Subcutaneous abdominal adipose tissue (tissue), 5 donors: ENCODE results near the gene MAGI1.

Source experiments
- H3K27ac ChIP-seq: one replicate; pipeline ENCODE4 v1.7.0; 2013; ENCODE audit warnings: low read depth, mild to moderate bottlenecking, inconsistent platforms, low read length, moderate library complexity
- H3K27me3 ChIP-seq, 5 donors: one replicate each; pipeline ENCODE4 v1.7.0; 2013; ENCODE audit warnings: low read length in 5 of 5, inconsistent platforms in 1 of 5; ENCODE audit not compliant: control insufficient read depth in 5 of 5, insufficient read depth in 4 of 5
- H3K36me3 ChIP-seq, 5 donors: one replicate each; pipeline ENCODE4 v1.7.0; 2013; ENCODE audit warnings: low read length in 5 of 5; ENCODE audit not compliant: control insufficient read depth in 5 of 5, insufficient read depth in 5 of 5
- H3K4me1 ChIP-seq, 5 donors: one replicate each; pipeline ENCODE4 v1.7.0; 2013; ENCODE audit warnings: low read length in 5 of 5, mild to moderate bottlenecking in 3 of 5, moderate library complexity in 1 of 5; ENCODE audit not compliant: control insufficient read depth in 5 of 5, insufficient read depth in 5 of 5
- H3K4me3 ChIP-seq, 5 donors: one replicate each; pipeline ENCODE4 v1.7.0; 2013; ENCODE audit warnings: low read length in 5 of 5, low read depth in 1 of 5
- H3K9ac ChIP-seq, 5 donors: one replicate each; pipeline ENCODE4 v1.7.0; 2013; ENCODE audit warnings: low read length in 5 of 5, mild to moderate bottlenecking in 4 of 5, moderate library complexity in 3 of 5
- H3K9me3 ChIP-seq, 5 donors: one replicate each; pipeline ENCODE4 v1.7.0; 2013; ENCODE audit warnings: low read length in 5 of 5; ENCODE audit not compliant: control insufficient read depth in 5 of 5
- donor health status: healthy.
- donor health status: healthy.
- donor health status: healthy.
- donor health status: healthy.
- donor health status: healthy.

MAGI1 gene

DNA sequence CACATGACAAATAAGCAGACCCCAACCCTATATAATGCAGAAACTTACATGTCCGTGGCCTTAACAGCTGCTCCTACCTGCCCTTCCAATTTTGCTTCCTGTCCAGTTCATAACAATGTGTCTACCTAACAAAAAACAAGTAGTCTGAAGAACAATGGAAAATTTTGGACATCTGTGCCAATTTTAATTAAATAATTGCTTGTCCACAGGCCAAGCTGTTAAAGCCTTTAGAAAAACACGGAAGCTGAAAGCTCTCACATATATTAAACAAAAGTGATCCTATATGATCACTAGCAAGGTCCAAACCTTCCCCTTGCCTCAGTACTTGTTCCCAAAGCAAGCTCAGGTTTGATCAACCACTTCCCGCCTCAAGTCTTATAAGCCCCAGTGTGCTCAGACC is 37.1 kb downstream of the MAGI1 start:
- Histone ChIP-seq H3K9me3 (no peaks in the 10 kb centered on the region), H3K4me3 (no peak overlapping the region), H3K27me3 (no peaks in the 10 kb centered on the region), H3K36me3 (no peaks in the 10 kb centered on the region), H3K27ac (peak overlapping the region; percentile 62), H3K4me1 (peaks cover 0 to 43% (median 9%) of the 10 kb centered on the region in 5 donors), H3K9ac (no peak overlapping the region)

DNA sequence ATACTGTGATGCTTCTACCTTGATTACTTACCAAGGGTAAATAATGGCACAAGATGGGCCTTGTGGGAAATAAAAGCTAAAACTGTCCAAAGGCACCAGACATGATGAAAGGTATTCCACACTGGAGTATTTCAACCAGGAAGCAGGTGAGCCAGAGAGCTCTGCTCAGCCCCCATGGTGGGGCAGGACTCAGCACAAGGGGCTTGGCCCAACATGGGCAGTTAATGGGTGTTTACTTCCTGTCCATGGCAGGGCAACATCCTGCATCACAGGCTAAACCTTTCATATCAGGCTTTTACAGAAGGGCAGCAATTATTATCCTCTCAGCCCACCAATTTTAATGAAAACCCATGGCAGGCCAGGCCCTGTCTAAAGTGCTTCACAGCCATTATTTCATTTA is 38.2 kb downstream of the MAGI1 start:
- H3K27ac ChIP-seq = peak overlapping the region; percentile 24

DNA sequence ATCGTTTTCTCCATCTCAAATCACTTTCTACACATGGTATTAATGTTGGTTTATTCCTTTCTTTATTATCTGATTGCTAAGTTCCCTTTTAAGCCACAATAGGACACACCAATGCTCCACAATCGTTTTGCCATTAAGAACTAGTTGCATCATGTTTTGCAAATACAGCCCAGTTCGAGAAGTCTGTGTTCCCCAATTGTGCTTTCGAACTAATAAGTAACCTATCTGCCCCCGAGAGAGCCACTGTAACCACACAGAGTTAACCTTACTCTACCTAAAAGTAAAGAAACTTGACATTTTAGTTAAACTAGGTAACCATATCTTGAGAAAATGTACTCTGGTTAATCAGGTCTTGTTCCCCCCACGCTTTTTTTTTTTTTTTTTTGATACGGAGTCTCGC is 39.1 kb downstream of the MAGI1 start:
- H3K27me3 ChIP-seq = no peaks in the 10 kb centered on the region
- H3K27ac ChIP-seq = no peak overlapping the region
- peaks cover 0 to under 1% (median 0%) of the 10 kb centered on the region in 5 donors for H3K36me3 ChIP-seq
- H3K4me1 ChIP-seq = peaks cover 1 to 50% (median 10%) of the 10 kb centered on the region in 5 donors
- no peak overlapping the region for H3K9ac ChIP-seq
- no peak overlapping the region for H3K4me3 ChIP-seq
- no peaks in the 10 kb centered on the region for H3K9me3 ChIP-seq

More for the DNA sequence above, 38.2 kb downstream of the MAGI1 start:
- Histone ChIP-seq H3K4me3 (no peak overlapping the region), H3K4me1 (peaks cover 0 to 45% (median 10%) of the 10 kb centered on the region in 5 donors), H3K36me3 (no peaks in the 10 kb centered on the region), H3K9me3 (no peaks in the 10 kb centered on the region), H3K9ac (no peak overlapping the region), H3K27me3 (no peaks in the 10 kb centered on the region)

DNA sequence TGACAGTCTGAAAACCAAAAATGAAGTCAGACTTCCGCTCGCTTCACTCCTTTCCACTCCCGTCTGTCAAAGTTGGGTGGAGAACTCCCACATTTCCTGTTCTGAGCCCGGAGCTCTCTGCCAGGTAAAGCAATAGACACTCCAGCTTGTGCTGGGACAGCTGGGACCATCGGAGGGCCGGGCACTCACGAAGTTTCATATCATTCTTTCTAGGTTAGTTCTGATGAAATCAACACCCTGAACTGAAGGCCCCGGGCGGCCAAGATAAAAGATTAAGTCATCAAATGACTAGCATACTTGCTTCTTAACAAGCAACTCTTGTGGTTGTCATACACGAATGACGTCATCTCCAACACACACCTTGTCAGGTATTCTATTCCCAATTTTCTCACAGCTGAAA is 42.1 kb downstream of the MAGI1 start:
- Histone ChIP-seq H3K27me3 (no peaks in the 10 kb centered on the region), H3K4me1 (peaks cover 1 to 35% (median 10%) of the 10 kb centered on the region in 5 donors), H3K27ac (peak overlapping the region; percentile 16), H3K4me3 (no peak overlapping the region), H3K36me3 (peaks cover 0 to 2% (median 0%) of the 10 kb centered on the region in 5 donors), H3K9ac (no peak overlapping the region), H3K9me3 (no peaks in the 10 kb centered on the region)

DNA sequence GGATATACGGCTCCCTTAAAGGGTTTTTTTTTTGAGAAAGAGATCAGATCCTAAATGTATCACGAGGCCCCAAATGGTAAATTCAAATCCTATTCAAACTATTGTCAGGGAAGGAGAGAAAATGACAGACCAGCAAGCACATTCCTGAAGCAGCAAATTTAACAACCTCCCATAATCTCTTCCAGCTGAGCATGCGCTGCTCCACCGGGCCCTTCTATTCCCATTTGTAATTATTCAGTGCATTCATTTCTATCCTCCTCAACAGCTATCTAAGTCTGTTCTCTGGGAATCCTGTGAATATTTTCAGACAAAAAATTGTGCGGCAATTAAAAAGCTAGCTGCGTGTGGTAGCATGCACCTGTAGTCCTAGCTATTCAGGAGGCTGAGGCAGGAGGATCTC is 43.2 kb downstream of the MAGI1 start:
- Histone ChIP-seq H3K36me3 (peaks cover 0 to 2% (median 0%) of the 10 kb centered on the region in 5 donors), H3K9ac (no peak overlapping the region), H3K9me3 (no peaks in the 10 kb centered on the region), H3K27ac (no peak overlapping the region), H3K27me3 (no peaks in the 10 kb centered on the region), H3K4me3 (no peak overlapping the region), H3K4me1 (peaks cover 1 to 24% (median 10%) of the 10 kb centered on the region in 5 donors)

DNA sequence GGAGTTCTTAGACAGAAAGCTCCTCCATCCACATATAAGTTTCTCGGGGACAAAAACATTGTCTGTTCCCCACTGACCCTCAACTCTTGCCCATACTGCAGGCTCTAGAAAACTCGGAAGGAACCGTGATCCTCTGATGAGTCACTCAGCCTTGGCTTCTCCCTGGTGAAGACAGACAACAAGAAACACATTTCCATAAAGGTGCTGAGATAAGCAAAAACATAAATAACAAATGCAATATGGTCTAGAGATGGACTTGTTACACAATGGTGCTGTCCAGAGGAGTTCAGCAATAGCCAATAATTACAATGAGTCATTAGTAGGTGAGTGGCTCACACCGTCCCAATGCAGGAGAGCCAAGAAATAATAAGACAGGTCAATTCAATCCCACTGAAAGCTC is 43.7 kb downstream of the MAGI1 start:
- H3K36me3 ChIP-seq = peaks cover 0 to 2% (median 0%) of the 10 kb centered on the region in 5 donors

DNA sequence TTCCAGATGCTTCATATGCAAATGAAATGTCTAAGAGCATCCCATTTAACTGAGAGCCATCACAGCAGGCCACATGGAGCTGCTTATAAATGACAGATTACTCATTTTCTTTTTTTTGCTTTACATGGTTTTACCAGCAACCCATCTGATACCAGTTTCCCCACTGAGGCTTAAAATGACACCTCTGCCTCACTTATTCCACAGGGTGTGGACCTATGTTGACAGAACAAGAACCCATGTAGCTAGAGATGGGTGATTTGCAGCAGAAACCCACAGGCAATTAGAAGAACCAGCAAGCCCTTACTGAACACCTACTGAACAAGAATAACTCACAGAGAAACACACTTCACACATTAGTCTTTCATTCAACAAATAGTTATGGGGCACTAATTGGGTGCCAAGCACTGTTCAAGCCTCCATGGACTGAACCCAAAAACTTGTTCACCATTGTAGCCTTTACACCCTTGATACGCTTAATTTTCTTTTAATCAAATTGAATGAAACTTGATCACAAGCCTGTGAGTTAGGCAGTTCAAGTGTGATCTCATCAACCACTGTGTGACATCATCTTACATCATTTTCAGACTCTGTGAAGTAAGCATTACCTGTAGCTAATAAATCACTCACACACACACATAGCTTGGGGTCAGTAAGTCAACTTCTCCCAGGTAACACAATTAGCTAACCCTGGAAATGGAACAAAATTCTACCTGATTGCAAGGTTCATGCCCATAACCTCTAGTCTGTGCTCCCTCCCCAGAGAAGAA is 45.4 kb downstream of the MAGI1 start:
- Histone ChIP-seq H3K4me1 (peaks cover 1 to 24% (median 8%) of the 10 kb centered on the region in 5 donors), H3K4me3 (no peak overlapping the region), H3K27ac (no peak overlapping the region), H3K9ac (no peak overlapping the region), H3K9me3 (no peaks in the 10 kb centered on the region), H3K27me3 (no peaks in the 10 kb centered on the region), H3K36me3 (peaks cover 0 to 2% (median 0%) of the 10 kb centered on the region in 5 donors)

More for the DNA sequence above, 43.7 kb downstream of the MAGI1 start:
- Histone ChIP-seq H3K4me1 (peaks cover 1 to 23% (median 10%) of the 10 kb centered on the region in 5 donors), H3K9me3 (no peaks in the 10 kb centered on the region), H3K27ac (no peak overlapping the region), H3K27me3 (no peaks in the 10 kb centered on the region), H3K4me3 (no peak overlapping the region), H3K9ac (no peak overlapping the region)

DNA sequence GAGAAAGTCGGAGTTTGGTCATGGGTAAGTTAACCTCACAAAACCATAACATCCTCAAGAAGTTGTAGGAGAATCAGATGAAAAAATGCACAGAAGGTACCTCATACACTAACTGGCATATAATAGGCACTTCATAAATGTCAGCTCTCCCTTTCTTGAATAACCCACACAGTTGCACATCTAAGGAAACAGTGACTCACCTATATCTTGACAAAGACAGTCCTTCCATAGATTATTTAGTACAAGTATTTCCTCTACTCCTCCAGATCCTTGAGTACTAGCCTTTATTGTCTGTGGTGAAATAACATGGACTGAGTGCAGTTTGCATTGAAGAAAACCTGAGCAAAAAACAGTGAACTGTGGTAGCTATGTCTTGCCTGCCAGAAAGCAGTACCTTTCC is 46.6 kb downstream of the MAGI1 start:
- Histone ChIP-seq H3K27ac (no peak overlapping the region), H3K4me1 (peaks cover 1 to 25% (median 3%) of the 10 kb centered on the region in 5 donors), H3K9me3 (no peaks in the 10 kb centered on the region), H3K36me3 (peaks cover 0 to 2% (median 0%) of the 10 kb centered on the region in 5 donors), H3K27me3 (no peaks in the 10 kb centered on the region), H3K4me3 (no peak overlapping the region), H3K9ac (no peak overlapping the region)

DNA sequence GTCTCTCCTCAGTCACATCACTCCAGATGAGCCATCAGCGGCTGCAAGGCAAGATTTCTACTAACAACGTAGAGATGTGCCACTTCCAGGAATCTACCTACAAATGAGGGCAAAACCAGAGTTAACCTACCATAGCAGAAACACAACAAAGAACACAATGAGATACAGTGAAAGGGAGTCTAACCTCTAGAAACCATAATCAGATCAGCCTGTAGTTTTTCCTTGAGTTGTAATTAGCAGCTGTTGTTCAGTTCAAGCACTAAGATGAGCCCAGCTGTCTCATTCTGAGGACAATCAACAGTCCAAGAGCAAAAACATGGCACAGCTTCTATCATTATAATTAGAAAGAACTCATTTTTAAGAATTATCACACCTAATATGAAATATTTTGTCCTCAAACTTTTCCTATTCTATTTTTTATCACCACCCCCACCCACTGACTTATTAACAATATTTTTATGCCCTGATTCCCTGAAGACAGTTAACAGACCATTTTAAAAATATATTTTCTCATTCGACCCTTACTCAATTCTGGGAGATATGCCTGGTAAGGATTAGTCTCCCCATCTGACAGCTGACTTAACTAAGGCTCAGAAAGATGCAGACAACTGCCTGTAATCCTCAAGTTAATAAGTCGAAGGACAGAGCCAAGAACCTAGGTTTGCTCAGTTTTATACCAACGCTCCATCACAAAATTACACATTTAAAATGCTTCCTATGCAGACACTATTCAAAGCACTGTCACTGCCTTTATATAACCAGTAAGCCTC is 50.1 kb downstream of the MAGI1 start:
- Histone ChIP-seq H3K27ac (no peak overlapping the region), H3K9ac (no peak overlapping the region), H3K4me1 (peaks cover 0 to 20% (median 3%) of the 10 kb centered on the region in 5 donors), H3K4me3 (no peak overlapping the region), H3K27me3 (no peaks in the 10 kb centered on the region), H3K9me3 (no peaks in the 10 kb centered on the region), H3K36me3 (no peaks in the 10 kb centered on the region)

DNA sequence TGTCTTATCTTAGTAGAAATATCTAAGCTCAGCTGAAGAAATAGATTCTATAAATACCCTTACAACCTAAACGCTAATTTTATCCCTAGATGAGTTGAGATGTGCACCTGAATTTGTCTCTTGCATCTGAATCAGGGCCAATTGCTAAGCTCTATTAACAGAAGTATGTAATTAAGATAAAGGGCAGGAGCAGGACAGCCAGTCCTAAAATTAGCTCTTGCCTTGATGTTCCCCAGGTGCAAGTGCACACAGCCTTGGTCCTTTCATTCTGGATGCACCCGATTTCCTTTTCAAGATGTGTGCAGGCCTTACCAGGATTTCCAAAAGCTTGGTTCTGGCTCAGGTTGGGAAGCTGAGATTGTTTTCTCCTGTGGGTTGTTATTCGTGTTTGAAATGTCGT is 52.4 kb downstream of the MAGI1 start:
- H3K27ac ChIP-seq = no peak overlapping the region
- H3K4me1 ChIP-seq = peaks cover 0 to 20% (median 3%) of the 10 kb centered on the region in 5 donors
- no peak overlapping the region for H3K9ac ChIP-seq

More for the DNA sequence above, 52.4 kb downstream of the MAGI1 start:
- H3K9me3 ChIP-seq = no peaks in the 10 kb centered on the region
- no peak overlapping the region for H3K4me3 ChIP-seq
- no peaks in the 10 kb centered on the region for H3K27me3 ChIP-seq
- no peaks in the 10 kb centered on the region for H3K36me3 ChIP-seq
